MM.1S (cell line): ENCODE measurements around the gene KRT74.

Source experiments
- DNase-seq: peaks from one replicate; pipeline ENCODE4 v3.0.0-alpha.2; 2015
- H2AFZ ChIP-seq: fragments of 300-600 bp; sonication (generic); 2 replicates; pipeline ENCODE4 v1.6.0; 2016; ENCODE audit warnings: antibody characterized with exemption, low read length
- H3F3A ChIP-seq: fragments of 300-600 bp; sonication (generic); 2 replicates; pipeline ENCODE4 v1.6.1; 2016; ENCODE audit warnings: mild to moderate bottlenecking, antibody characterized with exemption, low read length, moderate library complexity, mixed read lengths; ENCODE audit not compliant: insufficient read depth
- H3K27ac ChIP-seq: fragments of 300-600 bp; sonication (generic); 2 replicates; pipeline ENCODE4 v1.5.1; 2016; ENCODE audit warnings: mild to moderate bottlenecking, low read length
- H3K27me3 ChIP-seq: fragments of 300-600 bp; sonication (generic); replicated peaks from 2 replicates; pipeline ENCODE4 v1.6.0; 2016; ENCODE audit warnings: low read length; ENCODE audit not compliant: insufficient read depth
- H3K36me3 ChIP-seq: fragments of 300-600 bp; sonication (generic); replicated peaks from 2 replicates; pipeline ENCODE4 v1.6.1; 2016; ENCODE audit warnings: mild to moderate bottlenecking, low read length, mixed read lengths; ENCODE audit not compliant: insufficient read depth
- H3K4me1 ChIP-seq: fragments of 300-600 bp; sonication (generic); 2 replicates; pipeline ENCODE4 v1.6.1; 2016; ENCODE audit warnings: low read length, mixed read lengths
- H3K4me2 ChIP-seq: fragments of 300-600 bp; sonication (generic); 2 replicates; pipeline ENCODE4 v1.6.0; 2016; ENCODE audit warnings: low read depth, low read length
- H3K4me3 ChIP-seq: fragments of 300-600 bp; sonication (generic); 2 replicates; pipeline ENCODE4 v1.5.1; 2016; ENCODE audit warnings: low read length, mixed read lengths
- H3K79me2 ChIP-seq: fragments of 300-600 bp; sonication (generic); 2 replicates; pipeline ENCODE4 v1.6.1; 2016; ENCODE audit warnings: mixed run types, low read length, mixed read lengths
- H3K9ac ChIP-seq: fragments of 300-600 bp; sonication (generic); 2 replicates; pipeline ENCODE4 v1.6.1; 2016; ENCODE audit warnings: low read length, mixed read lengths
- H3K9me2 ChIP-seq: fragments of 300-600 bp; sonication (generic); replicated peaks from 2 replicates; pipeline ENCODE4 v1.6.1; 2016; ENCODE audit warnings: mild to moderate bottlenecking, low read length, mixed read lengths; ENCODE audit not compliant: insufficient read depth
- H3K9me3 ChIP-seq: fragments of 300-600 bp; sonication (generic); replicated peaks from 2 replicates; pipeline ENCODE4 v1.6.1; 2016; ENCODE audit warnings: mild to moderate bottlenecking, low read length, mixed read lengths; ENCODE audit not compliant: insufficient read depth
- H4K20me1 ChIP-seq: fragments of 300-600 bp; sonication (generic); 2 replicates; pipeline ENCODE4 v1.6.1; 2016; ENCODE audit warnings: mild to moderate bottlenecking, low read length, moderate library complexity, mixed read lengths; ENCODE audit not compliant: insufficient read depth
- CTCF ChIP-seq: fragments of 300-600 bp; sonication (generic); IDR thresholded peaks from 2 replicates; pipeline ENCODE4 v1.5.1; 2016; ENCODE audit warnings: antibody characterized with exemption, low read length, mixed read lengths
- EZH2 ChIP-seq: fragments of 300-600 bp; sonication (generic); optimal IDR thresholded peaks from 2 replicates; pipeline ENCODE3; 2017; ENCODE audit warnings: low read depth, mild to moderate bottlenecking, antibody characterized with exemption, low read length, mixed read lengths
- EZH2phosphoT487 ChIP-seq: fragments of 300-600 bp; sonication (generic); IDR thresholded peaks from 2 replicates; pipeline ENCODE4 v1.6.1; 2018; ENCODE audit warnings: antibody characterized with exemption, low read length

KRT74 gene

GRCh38 chr12:52608826-52609630 is 35.4 kb upstream of the KRT74 start:
- Histone ChIP-seq H3K4me3 (no peak overlapping the region), H3K9ac (no peak overlapping the region), H3K4me1 (no peaks in the 10 kb centered on the region), H3K9me3 (no peaks in the 10 kb centered on the region), H3K27me3 (peaks cover 56% of the 10 kb centered on the region), H3K36me3 (no peaks in the 10 kb centered on the region), H2AFZ (no peak overlapping the region), H4K20me1 (no peaks in the 10 kb centered on the region), H3K9me2 (no peaks in the 10 kb centered on the region), H3K4me2 (no peak overlapping the region), H3K27ac (no peak overlapping the region), H3K79me2 (no peaks in the 10 kb centered on the region), H3F3A (no peaks in the 10 kb centered on the region)
- TF ChIP-seq CTCF (no peak), EZH2phosphoT487 (no peak), EZH2 (no peak)
- DNase-seq = no peak

- peaks cover 56% of the 10 kb centered on the region for H3K27me3 ChIP-seq
- H3F3A ChIP-seq = no peaks in the 10 kb centered on the region
- DNase-seq = no peak
- H3K9me2 ChIP-seq = no peaks in the 10 kb centered on the region
- H3K9me3 ChIP-seq = no peaks in the 10 kb centered on the region
- no peak overlapping the region for H3K4me3 ChIP-seq
- no peak overlapping the region for H2AFZ ChIP-seq
- H3K79me2 ChIP-seq = no peaks in the 10 kb centered on the region
- no peak for TF ChIP-seq EZH2
- TF ChIP-seq EZH2phosphoT487 = no peak
- TF ChIP-seq CTCF = no peak
- H3K9ac ChIP-seq = no peak overlapping the region
- no peaks in the 10 kb centered on the region for H3K4me1 ChIP-seq
- H3K4me2 ChIP-seq = no peak overlapping the region
- H3K36me3 ChIP-seq = no peaks in the 10 kb centered on the region
- H3K27ac ChIP-seq = no peak overlapping the region
- no peaks in the 10 kb centered on the region for H4K20me1 ChIP-seq
Observed at GRCh38 chr12:52608161-52608560, 34.5 kb upstream of the KRT74 start.

GRCh38 chr12:52607314-52607713 is 33.7 kb upstream of the KRT74 start:
- no peak for DNase-seq
- no peaks in the 10 kb centered on the region for H3K9me3 ChIP-seq
- H3K9me2 ChIP-seq = no peaks in the 10 kb centered on the region
- peaks cover 54% of the 10 kb centered on the region for H3K27me3 ChIP-seq
- H3K4me2 ChIP-seq = no peak overlapping the region
- no peak overlapping the region for H3K9ac ChIP-seq
- no peak overlapping the region for H3K27ac ChIP-seq
- H3K4me3 ChIP-seq = no peak overlapping the region
- H4K20me1 ChIP-seq = no peaks in the 10 kb centered on the region
- no peaks in the 10 kb centered on the region for H3F3A ChIP-seq
- no peaks in the 10 kb centered on the region for H3K36me3 ChIP-seq
- H3K79me2 ChIP-seq = no peaks in the 10 kb centered on the region
- no peaks in the 10 kb centered on the region for H3K4me1 ChIP-seq
- no peak for TF ChIP-seq EZH2
- no peak for TF ChIP-seq EZH2phosphoT487
- TF ChIP-seq CTCF = no peak
- H2AFZ ChIP-seq = no peak overlapping the region
